Esophagus (tissue), 2 donors: ENCODE measurements around the gene LILRB3. TPM values are rescaled to one million over a fixed set of nuclear protein-coding genes. Genes with fewer than 3 reads are reported as not detected.

Source experiments
- H3K27ac ChIP-seq, 2 donors: one replicate each; pipeline ENCODE4 v1.5.1; 2013; ENCODE audit warnings: low read depth in 2 of 2, mild to moderate bottlenecking in 2 of 2, inconsistent platforms in 1 of 2, low read length in 1 of 2, moderate library complexity in 1 of 2
- H3K27me3 ChIP-seq, 2 donors: one replicate each; pipeline ENCODE4 v1.6.1; 2013; ENCODE audit warnings: low read length in 2 of 2, control low read depth in 1 of 2, mild to moderate bottlenecking in 1 of 2; ENCODE audit not compliant: insufficient read depth in 2 of 2, control insufficient read depth in 1 of 2
- H3K36me3 ChIP-seq, 2 donors: one replicate each; pipeline ENCODE4 v1.6.1; 2013; ENCODE audit warnings: low read length in 1 of 2; ENCODE audit not compliant: control insufficient read depth in 2 of 2, insufficient read depth in 2 of 2
- H3K4me1 ChIP-seq, 2 donors: one replicate each; pipeline ENCODE4 v1.6.1; 2013; ENCODE audit warnings: low read length in 1 of 2; ENCODE audit not compliant: control insufficient read depth in 2 of 2, insufficient read depth in 2 of 2
- H3K4me3 ChIP-seq, 2 donors: one replicate each; pipeline ENCODE4 v1.5.1; 2013; ENCODE audit warnings: low read length in 2 of 2, mild to moderate bottlenecking in 2 of 2, low read depth in 1 of 2, moderate library complexity in 1 of 2
- H3K9me3 ChIP-seq, 2 donors: one replicate each; pipeline ENCODE4 v1.6.1; 2013; ENCODE audit warnings: mild to moderate bottlenecking in 2 of 2, low read depth in 1 of 2, low read length in 1 of 2, moderate library complexity in 1 of 2; ENCODE audit not compliant: control insufficient read depth in 2 of 2, insufficient read depth in 1 of 2
- WGBS, 2 donors: extraction: QIAGEN DNeasy Blood & Tissue Kit; methylation state at CpG; one replicate each; pipeline ENCODE4 v1.1.7; 2013; 5-methylcytosine and 5-hydroxymethylcytosine counted together
- polyA plus RNA-seq, 2 donors: library from polyadenylated mRNA; stranded (reverse); fragments of 200-250 nt; gene quantifications; one replicate each; pipeline ENCODE4 v1.2.3, GENCODE V29; 2013
- donor health status: healthy with polysubstance abuse.
- donor health status: Bipolar disorder and iron deficiency.

LILRB3 gene
- polyA plus RNA-seq, 2 donors, result 0.63 to 0.75 TPM

DNA sequence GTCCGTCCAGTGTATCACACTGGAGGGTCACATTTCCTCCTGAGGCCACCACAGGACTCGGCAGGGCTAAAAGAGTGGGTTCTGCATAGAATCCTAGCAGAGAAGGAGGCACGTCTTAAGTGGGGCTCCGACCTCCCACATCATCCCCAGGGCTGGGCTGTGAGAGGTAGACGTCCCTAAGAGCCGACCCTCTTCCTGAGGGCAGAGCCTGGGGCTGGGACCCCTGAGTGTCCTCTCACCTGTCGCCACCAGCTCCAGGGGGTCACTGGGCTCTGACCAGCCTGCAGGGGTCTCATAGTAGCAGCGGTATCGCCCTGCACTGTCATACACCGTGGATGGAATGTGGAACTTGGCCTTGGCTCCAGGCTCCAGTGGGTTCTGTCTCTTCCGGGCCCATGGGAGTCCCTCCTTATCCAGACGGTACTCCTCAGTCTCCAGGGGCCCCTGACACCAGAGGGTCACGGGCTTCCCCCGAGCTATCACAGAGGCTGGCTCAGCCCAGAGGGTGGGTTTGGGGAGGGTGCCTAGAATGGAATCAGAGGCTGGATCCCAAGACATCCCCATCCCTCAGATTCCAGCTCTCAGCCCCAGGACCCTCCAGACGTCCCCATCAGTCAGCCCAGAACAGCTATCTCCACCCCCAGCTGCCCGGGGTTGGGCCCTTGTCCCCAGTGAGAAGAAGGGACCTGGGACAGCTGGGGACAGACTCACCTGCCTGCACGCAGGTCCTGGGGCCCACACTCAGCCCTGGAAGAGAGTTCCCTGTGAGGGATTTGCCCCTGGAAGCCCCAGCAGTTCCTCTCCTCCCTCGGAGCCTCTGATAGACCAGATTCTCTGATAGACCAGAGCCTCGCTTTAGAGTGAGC is 33.7 kb upstream of the LILRB3 start:
- H3K9me3 ChIP-seq, result no peaks in the 10 kb centered on the region
- no peaks in the 10 kb centered on the region for H3K4me1 ChIP-seq
- H3K27me3 ChIP-seq, result peaks cover 0 to 2% of the 10 kb centered on the region in 2 donors
- no peaks in the 10 kb centered on the region for H3K36me3 ChIP-seq
- no peak overlapping the region for H3K27ac ChIP-seq
- WGBS, 2 donors, result 69 to 71% methylated on average over 19 of the region's 19 CpGs
- H3K4me3 ChIP-seq, result no peak overlapping the region

DNA sequence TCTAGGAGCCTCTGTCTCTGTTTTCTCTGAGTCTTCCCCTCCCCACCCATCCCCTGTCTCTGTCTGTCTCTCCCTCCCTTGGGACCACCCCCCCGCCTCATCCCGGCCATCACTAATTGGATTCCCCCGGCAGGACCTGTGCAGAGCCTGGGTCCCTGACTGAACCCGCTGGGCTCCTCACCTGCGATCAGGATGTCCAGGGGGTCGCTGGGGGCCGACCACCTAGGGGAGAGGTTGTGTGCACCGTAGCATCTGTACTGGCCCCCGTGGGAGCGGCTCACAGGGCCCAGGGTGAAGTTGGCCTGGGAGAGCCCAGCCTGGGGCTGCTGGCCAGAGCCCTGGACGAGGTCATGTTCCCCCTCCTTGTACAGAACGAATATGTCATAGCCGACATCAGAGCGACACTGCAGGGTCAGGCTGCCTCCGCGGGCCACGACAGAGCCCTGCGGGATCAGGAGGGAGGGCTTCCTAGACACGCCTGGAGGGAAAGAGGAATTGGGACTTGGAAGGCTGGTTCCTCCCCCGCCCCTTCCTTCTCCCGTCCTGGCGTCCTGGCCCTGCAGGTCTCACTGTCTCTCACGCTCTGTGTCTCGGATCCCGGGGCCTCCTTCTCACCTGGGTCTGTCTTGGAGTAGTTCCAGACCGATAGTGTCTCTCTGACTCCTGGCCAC is 32.4 kb upstream of the LILRB3 start:
- Histone ChIP-seq H3K4me1 (no peaks in the 10 kb centered on the region), H3K27ac (no peak overlapping the region), H3K4me3 (no peak overlapping the region), H3K36me3 (no peaks in the 10 kb centered on the region), H3K9me3 (no peaks in the 10 kb centered on the region), H3K27me3 (peaks cover 0 to 2% of the 10 kb centered on the region in 2 donors)
- 54% methylated on average over 20 to 26 of the region's 26 CpGs for WGBS, 2 donors

DNA sequence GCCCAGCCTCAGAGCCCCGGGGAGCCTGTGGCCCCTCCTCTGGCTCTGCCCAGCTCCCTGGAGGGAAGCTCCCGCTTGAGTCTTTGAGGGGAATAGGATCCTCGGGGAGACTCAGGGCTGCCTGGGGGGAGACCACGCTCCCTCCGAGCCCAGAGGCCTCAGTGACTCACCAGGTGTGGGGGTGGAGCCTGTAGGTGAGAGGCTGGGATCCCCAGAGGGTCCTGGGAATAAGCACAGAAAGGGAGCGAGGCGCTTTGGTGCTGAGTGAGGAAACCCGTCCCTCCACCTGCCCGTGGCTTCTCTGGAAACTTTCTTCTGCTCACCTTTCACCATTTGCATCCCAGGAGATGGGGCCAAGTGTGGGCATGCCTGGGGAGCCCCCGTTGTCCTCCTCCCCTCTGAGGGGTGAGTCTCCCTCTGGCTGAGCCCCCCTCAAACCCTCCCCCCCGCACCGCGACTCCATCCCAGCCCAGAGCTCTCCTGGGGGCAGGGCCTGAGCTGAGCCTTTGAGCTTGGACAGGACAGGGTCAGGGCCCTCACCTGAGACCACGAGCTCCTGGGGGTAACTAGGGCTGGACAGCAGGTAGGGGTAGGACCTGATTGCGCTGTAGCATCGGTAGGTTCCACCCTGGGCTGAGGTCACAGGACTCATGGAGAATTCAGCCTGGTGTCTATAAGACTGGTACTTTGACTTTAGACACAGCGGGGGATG is 31.5 kb upstream of the LILRB3 start:
- 48 to 51% methylated on average over 17 of the region's 17 CpGs for WGBS, 2 donors
- H3K4me3 ChIP-seq, result no peak overlapping the region
- H3K4me1 ChIP-seq, result no peaks in the 10 kb centered on the region
- no peaks in the 10 kb centered on the region for H3K36me3 ChIP-seq
- H3K27me3 ChIP-seq, result peaks cover 0 to 2% of the 10 kb centered on the region in 2 donors
- H3K27ac ChIP-seq, result no peak overlapping the region
- H3K9me3 ChIP-seq, result no peaks in the 10 kb centered on the region

DNA sequence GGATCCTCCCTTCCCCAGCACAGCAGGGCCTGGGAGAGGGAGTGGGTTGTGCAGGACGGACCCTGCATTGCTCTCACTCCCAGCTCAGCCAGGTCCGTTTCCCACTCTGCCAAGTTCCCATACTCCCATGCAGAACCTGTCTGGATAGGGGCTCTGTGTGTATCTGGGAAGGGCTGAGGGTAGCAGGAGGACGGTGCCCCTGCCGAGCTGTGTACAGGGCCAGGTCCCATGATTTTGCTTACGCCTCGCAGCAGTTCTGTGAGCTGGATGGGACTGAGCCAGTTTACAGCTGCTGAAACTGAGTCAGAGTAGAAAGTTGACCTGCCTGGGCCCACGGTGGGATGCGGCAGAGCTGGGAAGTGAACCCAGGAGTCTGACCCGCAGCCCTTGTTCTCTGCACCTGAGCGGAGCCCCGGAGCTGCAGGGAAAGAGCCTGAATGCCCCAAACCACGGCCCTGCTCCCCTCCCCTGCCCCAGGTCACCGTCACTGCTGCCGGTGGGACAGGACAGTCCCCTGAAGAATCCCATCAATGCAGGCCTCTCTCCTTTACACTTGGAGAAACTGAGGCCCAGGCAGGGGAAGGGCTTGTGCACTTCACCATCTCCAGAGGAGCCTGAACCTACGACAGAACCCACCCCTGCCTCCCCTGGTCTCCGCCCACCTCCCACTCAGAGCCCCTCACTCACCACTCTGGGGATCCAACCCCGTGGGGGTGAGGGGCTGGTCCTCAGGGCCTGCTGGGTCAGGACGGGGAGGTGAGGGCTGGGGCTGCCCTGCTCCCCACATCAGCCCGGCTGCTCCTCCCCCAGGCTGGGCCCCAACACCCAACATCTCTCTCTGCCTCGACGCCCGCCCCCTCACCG is 30.8 kb upstream of the LILRB3 start:
- no peak overlapping the region for H3K27ac ChIP-seq
- H3K4me3 ChIP-seq, result no peak overlapping the region
- 60 to 62% methylated on average over 23 of the region's 23 CpGs for WGBS, 2 donors
- H3K36me3 ChIP-seq, result no peaks in the 10 kb centered on the region
- no peaks in the 10 kb centered on the region for H3K4me1 ChIP-seq
- peaks cover 0 to 2% of the 10 kb centered on the region in 2 donors for H3K27me3 ChIP-seq
- no peaks in the 10 kb centered on the region for H3K9me3 ChIP-seq

DNA sequence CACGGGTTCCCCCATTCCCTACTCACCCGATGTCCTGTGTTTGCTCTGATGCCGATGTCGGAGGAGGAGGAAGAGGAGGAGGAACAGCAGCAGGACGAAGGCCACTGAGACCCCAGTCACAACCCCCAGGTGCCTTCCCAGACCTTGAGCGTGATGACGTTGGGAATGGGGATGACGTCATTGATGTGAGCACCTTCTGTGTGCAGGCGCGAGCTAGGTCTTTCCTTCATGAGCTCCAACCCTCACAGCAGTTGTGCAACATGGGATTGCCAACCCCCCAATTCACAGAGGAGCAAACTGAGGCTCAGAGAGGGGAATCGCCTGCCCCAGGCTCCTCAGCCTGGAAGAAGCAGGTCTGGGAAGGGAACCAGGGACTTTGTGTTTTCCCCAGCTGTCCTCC is 30.0 kb upstream of the LILRB3 start:
- no peaks in the 10 kb centered on the region for H3K36me3 ChIP-seq
- H3K4me3 ChIP-seq, result no peak overlapping the region
- H3K27ac ChIP-seq, result no peak overlapping the region
- H3K27me3 ChIP-seq, result peaks cover 0 to 2% of the 10 kb centered on the region in 2 donors
- 77 to 88% methylated on average over 11 of the region's 11 CpGs for WGBS, 2 donors
- no peaks in the 10 kb centered on the region for H3K4me1 ChIP-seq
- no peaks in the 10 kb centered on the region for H3K9me3 ChIP-seq

DNA sequence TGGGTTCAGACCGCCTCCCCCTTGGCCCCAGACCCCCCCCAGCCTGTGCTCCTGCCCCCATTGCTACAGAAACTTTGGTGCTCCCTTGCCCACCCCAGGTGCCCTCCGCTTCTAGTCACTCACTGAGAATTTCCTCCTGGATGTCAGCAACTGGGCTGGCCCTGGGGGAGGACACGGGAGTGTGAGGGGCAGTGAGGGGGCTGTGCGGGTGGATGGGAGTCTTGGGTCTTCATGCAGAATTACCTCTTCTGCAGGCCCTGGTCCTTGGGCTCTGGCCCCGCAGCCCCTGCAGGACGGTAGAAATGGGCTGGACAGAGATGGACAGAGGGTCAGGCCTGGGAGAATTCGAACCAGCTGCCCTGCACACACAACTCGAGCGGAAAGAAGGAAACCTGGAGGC is 29.4 kb upstream of the LILRB3 start:
- WGBS, 2 donors, result 74 to 79% methylated on average over 9 of the region's 9 CpGs

DNA sequence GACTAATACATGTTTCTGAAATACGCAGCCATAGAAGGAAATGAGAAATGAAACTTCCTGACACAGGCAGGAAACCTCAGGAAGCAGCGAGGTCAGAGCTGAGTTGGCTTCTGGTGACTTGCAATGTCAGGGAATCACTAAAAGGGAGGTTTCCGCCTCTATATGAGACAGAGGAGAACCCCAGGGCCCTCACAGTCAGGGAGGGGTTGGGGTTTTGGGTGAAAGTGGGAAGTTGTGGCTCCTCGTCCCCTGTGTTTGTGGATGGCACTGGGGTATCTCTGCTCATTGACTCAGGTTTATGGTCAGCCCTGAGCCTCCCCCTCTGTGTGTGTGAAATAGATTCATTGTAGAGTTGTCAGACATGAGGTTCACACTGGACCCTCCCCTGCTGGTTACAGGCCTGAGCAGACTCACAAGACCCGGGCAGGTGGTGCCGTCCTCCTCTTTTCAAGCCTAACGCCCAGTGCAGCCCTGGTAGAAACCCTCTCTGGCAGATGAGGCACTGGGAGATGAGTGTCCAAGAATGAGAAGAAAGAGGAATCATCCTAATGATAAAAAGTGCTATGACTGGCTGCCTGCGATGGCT is 25.3 kb upstream of the LILRB3 start:
- 59 to 65% methylated on average over 8 of the region's 8 CpGs for WGBS, 2 donors
- H3K9me3 ChIP-seq, result no peaks in the 10 kb centered on the region
- H3K27ac ChIP-seq, result no peak overlapping the region
- no peaks in the 10 kb centered on the region for H3K36me3 ChIP-seq
- H3K27me3 ChIP-seq, result no peaks in the 10 kb centered on the region
- H3K4me3 ChIP-seq, result no peak overlapping the region
- H3K4me1 ChIP-seq, result no peaks in the 10 kb centered on the region

More for the DNA sequence above, 29.4 kb upstream of the LILRB3 start:
- Histone ChIP-seq H3K4me3 (no peak overlapping the region), H3K27ac (no peak overlapping the region), H3K9me3 (no peaks in the 10 kb centered on the region), H3K4me1 (no peaks in the 10 kb centered on the region), H3K27me3 (peaks cover 0 to 2% of the 10 kb centered on the region in 2 donors), H3K36me3 (no peaks in the 10 kb centered on the region)

DNA sequence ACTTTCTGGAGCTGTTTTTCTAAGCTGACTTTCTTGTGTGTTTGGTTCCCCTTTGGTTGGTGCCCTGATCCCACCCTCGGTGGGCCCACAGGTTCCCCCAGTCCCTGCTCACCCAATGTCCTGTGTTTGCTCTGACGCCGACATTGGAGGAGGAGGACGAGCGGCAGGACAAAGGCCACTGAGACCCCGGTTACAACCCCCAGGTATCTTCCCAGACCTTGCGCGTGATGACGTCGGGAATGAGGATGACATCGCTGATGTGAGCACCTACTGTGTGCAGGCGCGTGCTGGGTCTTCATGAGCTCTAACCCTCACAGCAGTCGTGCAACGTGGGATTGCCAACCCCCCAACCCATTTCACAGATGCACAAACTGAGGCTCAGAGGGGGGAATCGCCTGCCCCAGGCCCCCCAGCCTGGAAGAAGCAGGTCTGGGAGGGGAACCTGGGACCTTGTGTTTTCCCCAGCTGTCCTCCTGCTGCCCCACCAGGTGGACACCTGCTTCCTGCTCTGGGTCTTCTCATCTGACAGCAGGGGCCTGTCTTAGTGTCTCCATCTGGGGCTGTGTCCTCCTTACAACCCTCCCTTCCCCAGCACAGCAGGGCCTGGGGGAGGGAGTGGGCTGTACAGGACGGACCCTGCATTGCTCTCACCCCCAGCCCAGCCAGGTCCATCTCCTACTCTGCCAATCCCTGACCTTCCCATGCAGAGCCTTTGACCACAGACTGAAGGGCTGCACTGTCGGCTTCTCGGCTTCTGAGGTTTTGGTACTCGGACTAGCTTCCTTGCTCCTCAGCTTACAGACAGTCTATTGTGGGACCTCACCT is 24.5 kb upstream of the LILRB3 start:
- Histone ChIP-seq H3K36me3 (no peaks in the 10 kb centered on the region), H3K27ac (no peak overlapping the region), H3K4me3 (no peak overlapping the region), H3K9me3 (no peaks in the 10 kb centered on the region), H3K4me1 (no peaks in the 10 kb centered on the region), H3K27me3 (no peaks in the 10 kb centered on the region)
- WGBS, 2 donors, result 80 to 82% methylated on average over 20 of the region's 20 CpGs
